Measurements from ENCODE around the gene LRFN4.

- TF ChIP-seq PAX5 (IDR thresholded peaks at IDR 0.05; ENCODE audit: insufficient read depth, low read length, severe bottlenecking), result no peak
- no peak for TF ChIP-seq POLR2A (IDR thresholded peaks at IDR 0.05; ENCODE audit: low read depth, low read length)
- TF ChIP-seq TAF1 (IDR thresholded peaks at IDR 0.05; ENCODE audit: low read depth, low read length), result no peak
- no peak for TF ChIP-seq POLR2AphosphoS5 (IDR thresholded peaks at IDR 0.05; ENCODE audit: low read depth, low read length)
These were observed 49.3 kb downstream of the LRFN4 start for GRCh38 chr11:66906061-66906733.
